GM12878 (cell line): ENCODE data around the gene ABCB8. TPM values are rescaled to one million over a fixed set of nuclear protein-coding genes. Genes with fewer than 3 reads are reported as not detected.

Source experiments
- ATAC-seq: fragments of 200-7000 bp; cut with Tn5 transposase; 3 replicates; pipeline ENCODE4 v1.9.1; 2020; ENCODE audit warnings: mild to moderate bottlenecking, moderate library complexity
- BruUV-seq: library from RNA; stranded (reverse); fragments of 400-500 nt; replicated peaks from 2 replicates; lab custom pipeline; 2021; lab: Mats Ljungman, UMichigan
- CTCF ChIA-PET: fragments of 300-600 bp; sonication (Branson Sonifier 250); formaldehyde crosslinking; extraction: SDS; loops from one replicate; lab custom pipeline; 2021; ENCODE audit warnings: inconsistent platforms; lab: Yijun Ruan, JAX
- POLR2A ChIA-PET: fragments of 350-600 bp; formaldehyde crosslinking; extraction: SDS; loops from one replicate; lab custom pipeline; 2021; ENCODE audit warnings: inconsistent platforms; lab: Charles Lee
- RAD21 ChIA-PET: fragments of 300-600 bp; sonication (Branson Sonifier 250); formaldehyde crosslinking; loops from one replicate; lab custom pipeline; 2023; ENCODE audit warnings: antibody characterized with exemption; ENCODE audit not compliant: unreplicated experiment; lab: Charles Lee
- SMC1A ChIA-PET: fragments of 300-600 bp; sonication (Branson Sonifier 250); formaldehyde crosslinking; loops from one replicate; lab custom pipeline; 2023; ENCODE audit not compliant: unreplicated experiment, uncharacterized antibody; lab: Charles Lee
- DNase-seq: peaks from one replicate; pipeline ENCODE4 v3.0.0-alpha.2; 2011; ENCODE audit warnings: low read depth, low spot score
- FAIRE-seq: peaks from 3 replicates; lab custom pipeline; 2011; peaks lifted over from hg19 to GRCh38; lab: Jason Lieb, UNC
- H2AFZ ChIP-seq: 2 replicates; pipeline ENCODE4 v1.6.0; 2011; ENCODE audit warnings: low read depth, low read length, control low read depth; ENCODE audit not compliant: control insufficient read depth
- H3K27ac ChIP-seq: 2 replicates; pipeline ENCODE4 v1.5.1; 2011; ENCODE audit warnings: control low read depth; ENCODE audit not compliant: control insufficient read depth, insufficient read depth
- H3K27me3 ChIP-seq, 2 experiments: replicated peaks in 1 of 2; 2 replicates each; pipeline versions ENCODE4 v1.6.0 to v1.6.1; 2011; ENCODE audit warnings: low read length in 1 of 2; ENCODE audit not compliant: control insufficient read depth in 2 of 2, insufficient read depth in 2 of 2
- H3K36me3 ChIP-seq, 2 experiments: 2 replicates each; pipeline ENCODE4 v1.5.1; 2011; ENCODE audit warnings: low read length in 1 of 2; ENCODE audit not compliant: control insufficient read depth in 2 of 2, insufficient read depth in 2 of 2
- H3K4me1 ChIP-seq: 2 replicates; pipeline ENCODE4 v1.6.1; 2011; ENCODE audit warnings: mild to moderate bottlenecking, low read length, moderate library complexity, mixed read lengths; ENCODE audit not compliant: control insufficient read depth, insufficient read depth
- H3K4me2 ChIP-seq: 2 replicates; pipeline ENCODE4 v1.6.0; 2011; ENCODE audit warnings: control low read depth; ENCODE audit not compliant: control insufficient read depth, insufficient read depth
- H3K4me3 ChIP-seq: fragments of 200-600 bp; sonication (generic); 2 replicates; pipeline ENCODE4 v1.5.1; 2016
- H3K79me2 ChIP-seq: 2 replicates; pipeline ENCODE4 v1.6.0; 2011; ENCODE audit warnings: low read length; ENCODE audit not compliant: control insufficient read depth, insufficient read depth
- H3K9ac ChIP-seq: 2 replicates; pipeline ENCODE4 v1.8.0; 2011; ENCODE audit warnings: low read length, control low read depth, mixed read lengths; ENCODE audit not compliant: control insufficient read depth, insufficient read depth
- H3K9me3 ChIP-seq: replicated peaks from 3 replicates; pipeline ENCODE4 v1.5.1; 2011; ENCODE audit warnings: mild to moderate bottlenecking, low read length; ENCODE audit not compliant: control insufficient read depth, insufficient read depth
- H4K20me1 ChIP-seq: 2 replicates; pipeline ENCODE4 v1.6.0; 2011; ENCODE audit not compliant: control insufficient read depth, insufficient read depth
- BCL3 ChIP-seq: IDR thresholded peaks from 2 replicates; pipeline ENCODE4 v1.6.1; 2011; ENCODE audit warnings: borderline replicate concordance, low read depth, mild to moderate bottlenecking, moderate library complexity, low read length; ENCODE audit not compliant: insufficient read depth, poor library complexity, severe bottlenecking
- BCLAF1 ChIP-seq: fragments of 450-650 bp; IDR thresholded peaks from 2 replicates; pipeline ENCODE4 v1.6.1; 2017; ENCODE audit warnings: antibody characterized with exemption, mild to moderate bottlenecking, moderate library complexity
- CBX3 ChIP-seq: fragments of 200-600 bp; sonication (generic); IDR thresholded peaks from 2 replicates; pipeline ENCODE4 v1.6.1; 2016; ENCODE audit warnings: low read depth, borderline replicate concordance
- ELK1 ChIP-seq: IDR thresholded peaks from 2 replicates; pipeline ENCODE4 v1.6.1; 2012; ENCODE audit warnings: low read depth, low read length, improper control_type of control experiment
- HCFC1 ChIP-seq: fragments of 150-350 bp; IDR thresholded peaks from 2 replicates; pipeline ENCODE4 v1.6.1; 2014; ENCODE audit warnings: low read length
- KAT2A ChIP-seq: conservative IDR thresholded peaks from 2 replicates; pipeline ENCODE4 v1.6.1; 2011; ENCODE audit warnings: low read depth, low read length; ENCODE audit not compliant: control insufficient read depth
- PBX3 ChIP-seq: IDR thresholded peaks from 2 replicates; pipeline ENCODE4 v1.6.1; 2011; ENCODE audit warnings: mild to moderate bottlenecking, low read depth, low read length, moderate library complexity; ENCODE audit not compliant: insufficient replicate concordance
- RCOR1 ChIP-seq: conservative IDR thresholded peaks from 2 replicates; pipeline ENCODE4 v1.6.1; 2012; ENCODE audit warnings: low read depth, low read length, improper control_type of control experiment
- SKIL ChIP-seq: fragments of 450-650 bp; IDR thresholded peaks from 2 replicates; pipeline ENCODE4 v1.6.1; 2017; ENCODE audit warnings: mild to moderate bottlenecking, low read depth, inconsistent platforms; ENCODE audit not compliant: poor library complexity, severe bottlenecking
- SP1 ChIP-seq: IDR thresholded peaks from one replicate; pipeline ENCODE4 v1.6.1; 2011; ENCODE audit warnings: low read depth, low read length
- SREBF2 ChIP-seq: IDR thresholded peaks from 2 replicates; pipeline ENCODE4 v1.6.1; 2012; ENCODE audit warnings: mild to moderate bottlenecking, low read length
- TCF12 ChIP-seq: IDR thresholded peaks from 2 replicates; pipeline ENCODE4 v1.6.1; 2011; ENCODE audit warnings: low read depth, mild to moderate bottlenecking, low read length
- YBX1 ChIP-seq: fragments of 450-650 bp; IDR thresholded peaks from 2 replicates; pipeline ENCODE4 v1.6.1; 2016; ENCODE audit warnings: antibody characterized with exemption
- ZBTB33 ChIP-seq: fragments of 450-650 bp; IDR thresholded peaks from 2 replicates; pipeline ENCODE4 v1.6.1; 2017; ENCODE audit warnings: mild to moderate bottlenecking
- WGBS: methylation state at CpG from one replicate; pipeline ENCODE4 v1.1.6; 2016; ENCODE audit warnings: low lambda C conversion rate; ENCODE audit not compliant: insufficient replicate concordance, insufficient coverage; ENCODE audit errors: missing lambda C conversion rate; 5-methylcytosine and 5-hydroxymethylcytosine counted together
- in situ Hi-C: fragments of 300-500 bp; cut with MboI; formaldehyde crosslinking; loops from 9 replicates; pipeline ENCODE4 v1.14.3; 2018; ENCODE audit warnings: mixed read lengths
- intact Hi-C: fragments of 100-400 bp; cut with micrococcal nuclease; formaldehyde crosslinking; loops from one replicate; pipeline ENCODE4 v1.14.2; 2022; ENCODE audit not compliant: unreplicated experiment
- polyA plus RNA-seq, 11 experiments: library from polyadenylated mRNA; depleted of rRNA in 4 of 11; unstranded in 6 of 11; stranded (reverse) in 5 of 11; fragments of >200 nt; fragmentation: Nextera tagmentation in 4 of 11; fragmentation: Illumina TruSeq in 1 of 11; extraction: Ambion mirVana in 4 of 11; extraction: Trizol in 1 of 11; gene quantifications; 1 replicate in 1 of 11; 2 replicates in 10 of 11; pipeline versions ENCODE4 v1.2.1 to v1.2.3, GENCODE V29; 2011 to 2016; ENCODE audit warnings: inconsistent platforms in 2 of 11, missing spikeins in 2 of 11, low read depth in 1 of 11
- total RNA-seq, 4 experiments: library from RNA; depleted of rRNA in 3 of 4; stranded (reverse); fragments of >200 nt in 3 of 4; fragmentation: Illumina TruSeq in 1 of 4; extraction: Trizol in 1 of 4; gene quantifications; 2 replicates each; pipeline versions ENCODE4 v1.2.1 to v1.2.3, GENCODE V29; 2013 to 2021

Gene ABCB8
- total and polyA plus RNA-seq, 10 of the 15 experiments (the other 5 are each of a cell fraction or from before 2014, with no cell fraction given): 0.77 to 34.8 (median 18.9) TPM

- no peaks in the 10 kb centered on the region for H3K36me3 ChIP-seq
- H3K79me2 ChIP-seq: no peaks in the 10 kb centered on the region
- WGBS: 46% methylated on average over 5 of the region's 8 CpGs
- no peaks in the 10 kb centered on the region for H4K20me1 ChIP-seq
- ChIA-PET POLR2A (no interaction called here), RAD21 (no interaction called here), SMC1A (no interaction called here), CTCF (interaction anchor here (1.1 to 1.9 kb wide), 3 partner anchors 12 to 54 kb away, joined by 4 to 5 read pairs (median 4); partner anchors contain the start of gene ABCB8)
- H3K27ac ChIP-seq: no peak overlapping the region
- no peak for DNase-seq
- BruUV-seq: no TSS peak
- peaks cover 8 to 10% of the 10 kb centered on the region in 2 experiments; a peak in 3 of 4 replicates for H3K27me3 ChIP-seq
- H3K9ac ChIP-seq: no peak overlapping the region
- H3K4me1 ChIP-seq: peaks cover 9% of the 10 kb centered on the region
- in situ Hi-C loops: no loop called here
- no peak for ATAC-seq
- no peak for FAIRE-seq
- H3K4me2 ChIP-seq: no peak overlapping the region
- no peak overlapping the region for H3K4me3 ChIP-seq
- H3K9me3 ChIP-seq: no peaks in the 10 kb centered on the region
- no peak overlapping the region for H2AFZ ChIP-seq
- intact Hi-C loops: no loop called here
- TF ChIP-seq SKIL (no peak), ZBTB33 (no peak), ELK1 (no peak), RCOR1 (no peak), CBX3 (no peak), BCLAF1 (no peak), SREBF2 (no peak), HCFC1 (no peak), PBX3 (no peak), SP1 (no peak), BCL3 (no peak), KAT2A (no peak), TCF12 (no peak), YBX1 (no peak)
Measured at GRCh38 chr7:151016505-151016904, 11.7 kb upstream of the ABCB8 start.
